Activated CD8-positive, alpha-beta memory T cell treated with anti-CD3 and anti-CD28 coated beads for 36 hours (primary cell): ENCODE results near the gene MRPL20. TPM values are rescaled to one million over a fixed set of nuclear protein-coding genes. Genes with fewer than 3 reads are reported as not detected.
"Not testable (repeated sequence)": the region's sequence is repeated elsewhere in the genome, so short reads cannot be mapped to it uniquely, and the experiment has no call there.

ENCODE experiments used
- CTCF ChIA-PET: fragments of 350-600 bp; sonication (Branson Sonifier 250); formaldehyde crosslinking; loops from one replicate; lab custom pipeline; 2021; ENCODE audit warnings: antibody characterized with exemption; lab: Charles Lee
- POLR2A ChIA-PET: fragments of 350-600 bp; sonication (Branson Sonifier 250); formaldehyde crosslinking; loops from one replicate; lab custom pipeline; 2021; ENCODE audit warnings: antibody characterized with exemption; lab: Charles Lee
- total RNA-seq, 2 experiments: library from RNA; stranded (reverse); gene quantifications; one replicate each; pipeline ENCODE4 v1.2.3, GENCODE V29; 2021

The MRPL20 gene
- 100 to 1,000 TPM; 191 to 196 TPM for total RNA-seq

DNA sequence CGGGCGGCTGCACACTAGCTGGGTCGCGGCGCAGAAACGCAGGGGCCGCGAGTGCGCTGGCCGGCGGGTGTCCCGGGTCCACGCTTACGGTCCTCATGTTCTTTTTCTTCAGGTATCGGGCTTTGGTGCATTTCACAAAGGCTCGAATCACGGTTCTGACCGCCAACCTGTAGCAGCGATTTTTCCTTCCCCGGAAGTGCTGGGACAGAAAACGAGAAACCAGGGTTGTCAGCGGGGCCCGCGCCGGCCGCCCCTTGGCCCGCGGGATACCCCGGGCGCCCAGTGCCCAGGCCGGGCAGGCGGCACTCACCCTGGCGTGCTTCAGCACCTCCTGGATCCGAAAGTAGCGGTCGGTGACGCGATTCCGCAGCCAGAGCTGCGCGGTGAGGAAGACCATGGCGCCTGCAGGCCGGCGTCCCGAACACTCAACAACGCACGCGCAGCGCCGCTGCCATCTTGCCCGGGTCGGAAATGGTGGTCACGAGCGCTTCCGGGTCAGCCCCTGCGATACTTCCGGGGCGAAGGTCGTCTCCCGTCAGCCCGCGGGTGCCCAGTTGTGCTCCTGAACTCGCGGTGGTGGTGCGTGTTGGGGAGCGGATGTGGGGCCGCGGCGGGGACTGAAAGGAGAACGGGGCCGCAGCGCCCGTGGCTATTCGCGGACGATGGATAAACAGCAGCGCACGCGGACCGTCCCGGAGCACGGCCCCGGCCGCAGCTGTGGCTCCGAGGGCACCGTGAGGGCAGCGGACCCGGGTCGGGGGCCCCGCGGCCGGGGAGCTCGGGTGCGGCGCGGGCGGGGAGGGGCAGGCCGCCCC is at the start of gene MRPL20:
MRPL20 (minus strand) TSS at position 473 of the 815 bp plus-strand sequence; CDS start at position 397, 76 bp downstream.
- CTCF ChIA-PET: interaction anchor here (0.8 to 2.3 kb wide), 6 partner anchors 8 to 34 kb away, joined by 3 to 7 read pairs (median 4); partner anchors contain the start of genes AURKAIP1 and CCNL2

DNA sequence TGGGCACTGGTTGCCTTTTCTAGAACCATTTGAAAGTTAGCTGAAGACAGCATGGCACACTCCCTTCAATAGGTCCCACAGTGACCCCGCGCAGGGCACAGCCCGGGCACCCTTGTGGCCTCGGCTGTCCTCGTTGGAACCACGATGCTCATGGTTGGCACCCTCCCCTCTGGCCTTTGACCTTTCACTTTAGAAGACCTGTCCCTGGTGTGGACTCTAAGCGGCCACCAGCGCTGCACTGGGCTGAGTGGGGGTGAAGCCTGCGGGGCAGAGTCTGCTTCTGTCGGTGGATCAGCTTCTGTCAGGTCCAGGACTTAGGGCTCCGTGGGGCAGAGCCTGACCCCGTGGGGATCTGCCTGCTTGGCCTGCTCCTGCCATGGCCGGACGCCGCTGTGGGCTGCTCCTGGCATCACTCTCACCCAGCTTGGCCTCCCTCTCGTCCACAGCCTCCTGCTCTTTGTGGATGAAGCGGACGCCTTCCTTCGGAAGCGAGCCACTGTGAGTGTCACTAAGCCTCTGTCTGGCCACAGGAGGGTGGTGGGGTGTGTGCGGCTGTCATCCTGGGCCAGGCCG is 49.7 kb upstream of the MRPL20 start:
- POLR2A ChIA-PET, CTCF ChIA-PET: not testable (repeated sequence)

More for the DNA sequence above, at the start of gene MRPL20:
- POLR2A ChIA-PET: interaction anchor here (1.9 to 2.3 kb wide), 2 partner anchors 8 to 32 kb away, joined by 11 to 16 read pairs; partner anchors contain the start of genes AURKAIP1 and CCNL2

DNA sequence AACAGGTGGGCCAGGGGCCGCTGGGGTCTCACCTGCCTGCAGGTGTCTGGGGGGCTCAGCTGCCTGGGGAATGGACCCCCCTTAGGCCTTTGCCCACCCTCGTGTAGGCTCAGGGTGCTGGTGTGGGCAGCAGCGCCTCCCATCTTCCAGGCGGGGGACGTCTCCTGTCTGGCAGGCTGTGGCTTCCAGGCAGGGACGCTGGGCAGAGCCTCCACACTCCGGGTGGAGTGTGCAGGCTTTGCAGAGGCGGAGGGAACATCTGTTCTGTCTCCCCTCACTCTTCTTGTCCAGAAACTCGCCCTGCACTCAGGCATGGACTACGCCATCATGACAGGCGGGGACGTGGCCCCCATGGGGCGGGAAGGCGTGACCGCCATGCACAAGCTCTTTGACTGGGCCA is 48.8 kb upstream of the MRPL20 start:
- POLR2A ChIA-PET, CTCF ChIA-PET: not testable (repeated sequence)

DNA sequence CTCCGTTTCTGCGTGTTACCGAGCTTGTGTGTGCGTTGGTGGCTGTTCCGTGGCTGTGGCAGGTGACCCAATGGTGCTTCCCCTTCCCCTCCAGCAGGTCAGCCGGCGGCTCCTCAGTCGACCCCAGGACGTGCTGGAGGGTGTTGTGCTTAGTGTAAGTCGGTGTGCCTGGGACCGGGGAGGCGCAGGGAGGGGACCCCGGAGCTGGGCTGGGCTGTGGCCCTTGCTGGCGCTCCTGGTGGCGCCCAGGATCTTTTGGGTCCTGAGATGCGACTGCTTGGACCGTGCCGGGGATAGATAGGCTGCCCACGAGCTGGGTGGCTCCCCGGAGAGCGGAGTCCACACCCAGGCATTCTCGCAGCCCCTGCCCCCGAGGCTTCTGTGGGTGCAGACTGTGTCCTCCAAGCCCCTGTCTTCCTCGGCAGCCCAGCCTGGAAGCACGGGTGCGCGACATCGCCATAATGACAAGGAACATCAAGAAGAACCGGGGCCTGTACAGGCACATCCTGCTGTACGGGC is 48.3 kb upstream of the MRPL20 start:
- POLR2A ChIA-PET: no interaction called here
- CTCF ChIA-PET: interaction anchor here (0.7 kb wide), 1 partner anchor 90 kb away, joined by 4 read pairs; no protein-coding TSS in a partner anchor

DNA sequence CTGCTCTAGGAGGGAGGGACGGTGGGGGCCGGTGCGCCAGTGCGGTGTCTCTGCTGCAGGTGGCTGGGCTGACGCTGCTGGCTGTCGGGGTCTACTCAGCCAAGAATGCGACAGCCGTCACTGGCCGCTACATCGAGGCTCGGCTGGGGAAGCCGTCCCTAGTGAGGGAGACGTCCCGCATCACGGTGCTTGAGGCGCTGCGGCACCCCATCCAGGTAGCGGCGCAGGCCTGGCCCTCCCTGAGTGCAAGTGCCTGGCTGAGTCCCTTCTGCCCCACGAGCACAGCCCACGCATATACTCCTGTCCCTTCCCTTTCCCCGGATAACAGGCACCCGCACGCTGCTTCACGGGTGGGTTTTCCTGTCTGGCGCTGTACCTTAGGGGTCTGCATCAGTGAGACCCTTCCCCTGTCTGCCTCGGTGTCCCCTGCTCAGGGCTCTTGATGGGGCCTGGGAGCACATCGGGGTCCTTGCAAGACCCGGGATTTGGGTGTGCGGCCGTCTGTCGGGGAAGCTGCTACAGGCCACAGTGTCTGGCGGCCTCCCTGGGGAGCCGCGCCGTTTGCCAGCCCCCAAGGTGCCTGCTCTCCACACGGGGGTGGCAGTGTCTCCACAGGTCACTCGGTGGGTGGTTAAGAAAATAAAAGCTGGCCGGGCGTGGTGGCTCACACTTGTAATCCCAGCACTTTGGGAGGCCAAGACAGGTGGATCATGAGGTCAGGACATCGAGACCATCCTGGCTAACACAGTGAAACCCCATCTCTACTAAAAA is 47.4 kb upstream of the MRPL20 start:
- CTCF ChIA-PET: interaction anchor here (0.7 kb wide), 1 partner anchor 89 kb away, joined by 4 read pairs; no protein-coding TSS in a partner anchor
- POLR2A ChIA-PET: not testable (repeated sequence)

DNA sequence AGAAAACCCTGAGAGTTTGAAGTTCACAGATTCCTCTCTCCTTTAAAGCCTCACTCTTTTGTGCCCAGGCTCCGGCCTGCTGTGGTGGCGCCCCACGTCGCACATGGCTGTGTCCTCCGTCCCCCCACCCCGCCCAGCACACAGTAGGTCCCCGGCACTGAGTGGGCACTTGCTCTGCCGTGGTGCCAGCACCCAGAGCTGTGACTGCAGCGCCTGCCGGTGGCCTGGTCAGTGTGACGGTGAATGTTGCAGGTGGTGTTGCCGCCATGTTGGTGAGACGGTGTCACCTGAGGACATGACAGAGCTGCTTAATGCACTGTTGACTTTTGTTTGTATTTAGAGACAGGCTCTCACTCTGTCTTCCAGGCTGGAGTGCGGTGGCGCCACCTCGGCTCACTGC is 45.8 kb upstream of the MRPL20 start:
- POLR2A ChIA-PET: no interaction called here
- CTCF ChIA-PET: interaction anchor here (1.2 kb wide), 1 partner anchor 12 kb away, joined by 4 read pairs; no protein-coding TSS in a partner anchor

DNA sequence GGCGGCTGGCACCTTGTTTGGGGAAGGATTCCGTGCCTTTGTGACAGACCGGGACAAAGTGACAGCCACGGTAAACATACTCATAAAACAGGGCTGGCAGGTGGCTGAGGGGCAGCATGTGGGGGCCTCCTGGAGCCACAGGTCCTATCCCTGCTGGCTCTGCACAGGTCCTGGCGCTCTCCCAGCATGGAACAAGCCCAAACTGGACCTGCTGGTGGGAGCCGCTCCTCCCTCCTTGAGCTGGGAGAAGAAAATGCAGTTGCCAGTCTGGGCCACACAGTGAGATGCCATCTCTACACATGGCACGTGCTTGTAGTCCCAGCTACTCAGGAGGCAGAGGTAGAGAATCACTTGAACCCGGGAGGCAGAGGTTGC is 45.3 kb upstream of the MRPL20 start:
- CTCF ChIA-PET, POLR2A ChIA-PET: not testable (repeated sequence)

DNA sequence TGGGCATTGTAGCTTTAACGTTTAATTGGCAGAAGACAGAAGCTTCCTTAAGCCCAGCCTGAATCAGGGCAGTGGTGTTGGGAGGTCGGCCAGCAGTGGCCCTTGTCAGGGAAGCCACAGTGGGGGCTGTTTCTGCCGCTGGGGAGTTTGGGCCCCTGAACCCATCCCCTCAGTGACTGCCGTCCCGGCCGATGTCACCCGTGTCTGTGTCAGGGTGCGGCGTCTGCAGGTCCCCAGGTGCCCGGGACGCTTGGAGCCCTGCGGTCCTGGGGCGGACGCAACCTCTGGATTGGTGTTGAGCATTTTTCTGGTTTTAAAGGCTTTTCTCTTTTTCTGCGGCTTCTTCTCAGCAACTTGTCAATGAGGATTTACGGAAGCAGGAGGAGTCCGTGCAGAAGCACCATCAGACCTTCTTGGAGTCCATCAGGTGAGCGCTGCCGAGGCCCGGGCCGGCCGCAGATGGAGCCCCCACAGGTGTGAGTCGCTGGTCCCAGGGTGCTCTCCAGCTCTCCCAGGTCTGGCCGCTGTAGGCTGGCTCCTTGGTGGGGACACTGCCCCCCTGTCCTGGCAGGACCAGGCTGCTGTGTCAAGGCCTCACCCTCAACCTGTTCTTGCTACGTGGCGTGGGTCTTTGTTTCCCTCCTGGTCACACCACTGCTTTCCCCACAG is 44.7 kb upstream of the MRPL20 start:
- ChIA-PET CTCF (no interaction called here), POLR2A (no interaction called here)

DNA sequence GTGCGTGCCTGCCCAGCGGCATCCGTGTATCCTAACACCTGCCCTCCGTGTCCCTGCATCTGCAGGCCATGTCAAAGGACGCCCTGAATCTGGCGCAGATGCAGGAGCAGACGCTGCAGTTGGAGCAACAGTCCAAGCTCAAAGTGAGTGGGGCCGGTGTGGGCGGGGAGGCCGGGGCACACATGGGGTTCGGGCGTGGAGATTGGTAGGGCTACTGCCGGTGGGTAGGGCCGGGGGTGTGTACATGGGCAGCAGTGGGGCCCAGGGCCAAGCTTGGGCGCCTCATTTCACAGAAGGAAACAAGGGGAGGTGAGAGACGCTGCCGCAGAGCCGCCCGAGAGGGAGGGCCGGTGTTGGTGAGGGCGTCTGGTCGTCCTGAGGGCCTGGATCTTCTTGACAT is 43.5 kb upstream of the MRPL20 start:
- POLR2A ChIA-PET: not testable (repeated sequence)

DNA sequence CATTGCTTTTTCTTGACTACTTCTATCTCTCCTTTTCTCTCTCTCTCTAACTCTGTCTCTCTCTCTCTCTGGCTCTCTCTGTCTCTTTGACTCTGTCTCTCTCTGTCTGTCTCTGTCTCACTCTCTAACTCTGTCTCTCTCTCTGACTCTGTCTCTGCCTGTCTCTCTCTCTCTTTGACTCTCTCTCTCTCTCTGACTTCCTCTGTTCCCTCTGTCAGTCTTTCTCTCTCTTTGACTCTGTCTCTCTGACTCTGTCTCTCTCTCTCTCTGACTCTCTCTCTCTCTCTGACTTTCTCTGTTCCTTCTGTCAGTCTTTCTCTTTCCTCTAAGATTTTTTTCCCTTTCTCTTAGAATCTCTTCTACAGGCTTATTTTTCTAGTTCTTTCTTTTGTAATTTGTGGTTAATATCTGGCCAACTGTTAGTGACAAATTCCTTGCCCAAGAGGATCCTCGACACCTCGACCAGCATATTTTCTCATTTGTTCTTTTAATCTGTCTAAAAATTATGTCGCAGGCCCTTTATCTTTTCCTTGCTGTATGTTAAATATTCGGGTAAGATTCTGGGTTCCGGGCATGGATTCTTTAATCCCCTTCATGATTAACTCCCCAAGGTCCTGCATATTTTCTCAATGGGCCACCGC is 42.1 kb upstream of the MRPL20 start, which contains the start of gene ATAD3C:
ATAD3C (plus strand) TSS at position 591 of the 641 bp plus-strand sequence. CDS start 995 bp downstream, outside the sequence.
- CTCF ChIA-PET: interaction anchor here (0.7 kb wide), 1 partner anchor 21 kb away, joined by 4 read pairs; no protein-coding TSS in a partner anchor
- POLR2A ChIA-PET: no interaction called here

More for the DNA sequence above, 43.5 kb upstream of the MRPL20 start:
- CTCF ChIA-PET: not testable (repeated sequence)

DNA sequence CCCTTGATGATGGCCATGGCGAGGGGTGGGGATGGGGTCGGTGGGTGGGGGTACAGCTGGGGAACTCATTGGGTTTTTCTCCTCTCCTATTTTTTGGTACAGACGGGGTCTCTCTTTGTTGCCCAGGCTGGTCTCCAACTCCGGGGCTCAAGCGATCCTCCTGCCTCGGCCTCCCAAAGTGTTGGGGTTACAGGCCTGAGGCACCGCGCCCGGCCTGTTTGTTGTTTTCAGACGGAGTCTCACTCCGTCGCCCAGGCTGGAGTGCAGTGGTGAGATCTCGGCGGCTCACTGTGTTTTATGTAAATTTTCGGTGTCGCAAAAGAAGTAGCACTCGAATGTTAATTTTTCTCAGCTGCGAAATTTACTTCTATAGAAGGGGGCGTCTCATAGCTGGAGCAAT is 39.5 kb upstream of the MRPL20 start:
- CTCF ChIA-PET, POLR2A ChIA-PET: not testable (repeated sequence)

DNA sequence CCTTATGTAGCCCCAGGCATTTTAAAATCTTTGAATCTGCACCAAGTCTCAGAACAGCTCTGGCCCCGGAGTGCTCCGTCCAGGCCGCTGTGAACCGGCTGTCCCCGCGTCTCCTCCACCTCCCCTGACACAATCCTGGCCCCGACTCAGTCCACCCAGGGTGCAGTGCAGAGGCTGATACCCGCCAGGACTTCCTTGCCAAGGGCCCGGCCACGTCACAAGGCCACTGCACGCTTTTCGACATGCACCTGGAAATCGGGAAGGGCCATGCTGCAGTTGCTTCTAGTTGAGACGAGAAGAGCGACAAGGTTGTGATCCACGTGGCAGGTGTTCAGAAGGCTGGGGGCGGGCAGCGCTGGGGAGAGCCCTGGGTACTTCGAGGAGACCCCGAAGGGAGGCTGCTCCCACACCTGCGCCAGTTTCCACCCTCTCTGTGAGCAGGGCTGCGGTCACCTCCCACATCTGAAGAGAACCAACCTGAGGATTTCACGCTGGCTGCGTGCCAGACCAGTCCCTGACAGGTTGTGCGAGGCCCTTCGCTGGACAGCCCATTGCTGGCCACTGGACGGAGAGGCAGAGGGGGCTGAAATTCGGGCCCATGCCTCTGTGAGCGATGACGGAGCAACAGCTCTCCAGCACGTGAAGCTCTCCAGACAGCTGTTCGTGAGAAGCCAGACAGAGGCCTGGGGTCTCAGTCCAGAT is 35.1 kb upstream of the MRPL20 start:
- ChIA-PET CTCF (interaction anchor here (0.9 to 1.7 kb wide), 4 partner anchors 14 to 60 kb away, joined by 3 to 6 read pairs (median 4); partner anchors contain the start of gene CCNL2), POLR2A (no interaction called here)

DNA sequence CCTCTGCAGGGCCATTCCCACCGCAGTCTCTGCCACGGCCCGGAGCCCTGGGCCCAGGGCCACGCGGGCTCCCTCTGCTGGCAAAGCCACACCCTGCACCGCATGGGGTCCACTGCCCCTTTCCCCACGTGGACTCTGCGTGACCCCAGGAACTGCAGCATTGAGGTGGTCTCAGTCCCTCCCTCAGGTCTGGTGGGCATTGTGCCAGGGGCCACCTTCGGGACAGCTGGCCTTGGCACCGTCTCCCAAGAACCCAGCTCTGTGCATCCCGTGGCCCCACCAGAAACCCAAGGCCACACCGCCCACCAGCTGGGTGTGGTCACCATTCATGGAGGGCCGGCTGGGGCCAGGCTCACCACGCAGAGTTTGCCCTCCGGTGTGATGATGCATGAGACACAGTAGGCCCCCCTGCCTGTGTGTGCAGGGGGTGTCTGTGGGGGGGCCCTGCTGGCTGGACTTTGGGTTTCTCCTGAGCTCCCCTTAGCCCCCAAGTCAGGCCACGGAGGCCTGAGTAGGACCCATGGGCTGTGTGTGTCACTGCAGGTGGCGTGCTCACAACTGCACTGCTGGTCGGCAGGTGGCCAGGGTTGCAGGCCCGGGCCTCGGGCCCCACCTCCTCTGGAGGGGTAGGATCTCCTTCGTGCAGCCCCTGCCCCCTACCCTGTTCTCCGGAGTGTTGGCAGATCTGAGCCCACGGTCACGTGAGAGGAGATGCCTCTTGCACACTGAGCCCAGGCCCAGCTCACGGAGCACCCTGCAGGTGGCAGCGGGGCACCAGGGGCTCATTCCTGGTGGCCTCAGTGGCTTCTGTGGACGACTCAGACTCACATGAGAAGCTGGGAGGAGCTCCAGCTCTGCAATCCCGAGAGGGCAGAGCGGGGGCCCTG is 34.2 kb upstream of the MRPL20 start:
- CTCF ChIA-PET: interaction anchor here (0.6 to 1.7 kb wide), 13 partner anchors 9 to 151 kb away, joined by 3 to 6 read pairs (median 4); partner anchors contain the start of gene CCNL2
- POLR2A ChIA-PET: no interaction called here

DNA sequence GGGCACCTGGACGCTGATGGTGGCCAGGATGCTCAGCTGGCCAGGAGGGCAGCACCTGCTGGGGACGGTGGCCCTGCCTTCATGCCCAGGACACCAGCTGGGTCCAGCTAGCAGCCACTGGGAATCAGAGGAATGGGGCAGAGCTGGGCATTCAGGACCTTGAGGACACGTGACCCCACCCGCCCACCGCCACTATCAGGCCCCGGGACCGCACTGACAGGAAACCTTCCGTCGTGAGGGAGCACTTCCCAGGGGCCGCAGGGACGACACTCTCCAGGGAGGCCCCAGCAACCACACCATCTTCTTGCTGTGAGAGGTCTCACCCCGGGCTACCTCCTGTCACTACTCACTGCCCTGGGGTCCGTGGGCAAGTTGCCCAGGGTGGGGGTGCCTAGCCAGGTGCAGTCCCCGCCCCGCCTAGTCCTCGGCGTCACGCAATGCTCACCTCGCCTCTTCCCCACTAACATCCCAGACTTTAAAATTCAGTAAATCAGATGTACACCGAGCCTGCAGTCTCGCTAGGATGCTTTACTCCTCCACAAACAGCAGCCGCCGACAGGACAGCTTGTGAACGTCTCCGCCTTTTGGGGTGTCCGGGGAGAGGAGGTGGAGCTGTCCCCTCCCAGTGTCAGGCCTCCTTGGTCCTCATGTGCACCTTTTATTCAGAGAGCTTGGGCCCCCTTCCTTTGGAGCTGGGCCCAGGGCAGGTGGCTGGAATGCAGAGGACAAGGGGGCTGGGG is 33.3 kb upstream of the MRPL20 start:
- POLR2A ChIA-PET: no interaction called here
- CTCF ChIA-PET: interaction anchor here (0.6 to 1.5 kb wide), 9 partner anchors 8 to 152 kb away, joined by 3 to 5 read pairs (median 4); partner anchors contain the start of gene CCNL2

DNA sequence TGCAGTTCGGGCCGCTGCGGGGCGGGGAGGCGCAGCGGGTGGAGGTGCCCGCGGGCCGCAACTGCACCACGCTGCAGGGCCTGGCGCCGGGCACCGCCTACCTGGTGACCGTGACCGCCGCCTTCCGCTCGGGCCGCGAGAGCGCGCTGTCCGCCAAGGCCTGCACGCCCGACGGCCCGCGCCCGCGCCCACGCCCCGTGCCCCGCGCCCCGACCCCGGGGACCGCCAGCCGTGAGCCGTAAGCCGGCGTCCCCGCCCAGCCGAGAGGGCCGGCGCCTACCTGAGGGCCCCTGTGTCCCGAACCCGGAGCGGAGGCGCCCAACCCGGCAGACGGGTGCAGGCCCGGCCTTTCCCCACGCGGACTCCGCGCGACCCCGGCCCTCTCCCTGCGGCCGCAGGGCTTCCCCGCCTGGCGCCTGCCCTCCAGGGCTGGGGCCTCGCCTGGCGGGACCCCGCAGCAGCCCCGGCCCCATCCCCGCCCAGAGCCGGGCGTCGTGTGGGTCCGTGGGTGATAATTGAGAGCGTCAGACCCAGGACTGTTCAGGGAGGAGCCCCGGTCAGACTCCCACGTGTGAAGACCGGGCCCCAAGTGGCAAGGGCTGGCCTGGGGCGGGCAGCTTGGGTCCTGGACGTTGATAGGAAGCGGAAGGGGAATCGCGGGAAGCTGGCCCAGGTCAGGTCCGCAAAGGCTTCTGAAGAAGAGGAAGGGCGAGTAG is 32.6 kb upstream of the MRPL20 start:
- POLR2A ChIA-PET: no interaction called here

More for the DNA sequence above, 32.6 kb upstream of the MRPL20 start:
- CTCF ChIA-PET: interaction anchor here (1.0 to 1.4 kb wide), 2 partner anchors 11 to 64 kb away, joined by 3 read pairs; no protein-coding TSS in a partner anchor
